Liver (tissue), 9 donors: ENCODE data around the gene NPC2. TPM values are rescaled to one million over a fixed set of nuclear protein-coding genes. Genes with fewer than 3 reads are reported as not detected.

ENCODE experiments used
- DNase-seq: peaks from one replicate; pipeline ENCODE4 v3.0.0-alpha.2; 2017; ENCODE audit warnings: low spot score
- H3K27ac ChIP-seq, 2 donors: one replicate each; pipeline ENCODE4 v1.7.0; 2013; ENCODE audit warnings: inconsistent platforms in 2 of 2, low read length in 2 of 2, control low read depth in 1 of 2, low read depth in 1 of 2, mild to moderate bottlenecking in 1 of 2
- H3K27me3 ChIP-seq, 4 donors: one replicate each; pipeline versions ENCODE4 v1.6.1 to v1.7.0; 2013; ENCODE audit warnings: low read length in 3 of 4, inconsistent platforms in 1 of 4, mild to moderate bottlenecking in 1 of 4, moderate library complexity in 1 of 4; ENCODE audit not compliant: control insufficient read depth in 4 of 4, insufficient read depth in 4 of 4
- H3K36me3 ChIP-seq, 4 donors: one replicate each; pipeline versions ENCODE4 v1.6.1 to v1.7.0; 2013; ENCODE audit warnings: low read length in 3 of 4, mild to moderate bottlenecking in 3 of 4, low read depth in 1 of 4, moderate library complexity in 1 of 4; ENCODE audit not compliant: control insufficient read depth in 4 of 4, insufficient read depth in 3 of 4
- H3K4me1 ChIP-seq, 4 donors: one replicate each; pipeline versions ENCODE4 v1.6.1 to v1.7.0; 2013; ENCODE audit warnings: low read length in 3 of 4, mild to moderate bottlenecking in 3 of 4, moderate library complexity in 1 of 4; ENCODE audit not compliant: control insufficient read depth in 4 of 4, insufficient read depth in 4 of 4
- H3K4me3 ChIP-seq, 3 donors: one replicate each; pipeline versions ENCODE4 v1.6.1 to v1.7.0; 2013; ENCODE audit warnings: low read length in 3 of 3, control low read depth in 1 of 3, low read depth in 1 of 3, mild to moderate bottlenecking in 1 of 3
- H3K9ac ChIP-seq, 2 donors: one replicate each; pipeline ENCODE4 v1.7.0; 2013; ENCODE audit warnings: low read length in 2 of 2, mild to moderate bottlenecking in 2 of 2, moderate library complexity in 2 of 2, control low read depth in 1 of 2, low read depth in 1 of 2
- H3K9me3 ChIP-seq, 4 donors: one replicate each; pipeline versions ENCODE4 v1.6.1 to v1.7.0; 2013; ENCODE audit warnings: low read length in 3 of 4; ENCODE audit not compliant: control insufficient read depth in 4 of 4
- ATF3 ChIP-seq: IDR thresholded peaks from 2 replicates; pipeline ENCODE4 v1.6.1; 2016; ENCODE audit warnings: antibody characterized with exemption
- EGR1 ChIP-seq, 2 donors: IDR thresholded peaks; 2 replicates each; pipeline ENCODE4 v1.6.1; 2016 to 2018; ENCODE audit warnings: antibody characterized with exemption in 2 of 2, low read depth in 2 of 2
- FOXA1 ChIP-seq: IDR thresholded peaks from 2 replicates; pipeline ENCODE4 v1.6.1; 2016; ENCODE audit warnings: antibody characterized with exemption
- FOXA2 ChIP-seq: IDR thresholded peaks from 2 replicates; pipeline ENCODE4 v1.6.1; 2016; ENCODE audit warnings: antibody characterized with exemption
- GABPA ChIP-seq, 2 donors: IDR thresholded peaks in 1 of 2; conservative IDR thresholded peaks in 1 of 2; 2 replicates each; pipeline ENCODE4 v1.6.1; 2016; ENCODE audit warnings: antibody characterized with exemption in 2 of 2, mild to moderate bottlenecking in 1 of 2, moderate library complexity in 1 of 2
- HNF4A ChIP-seq, 2 donors: conservative IDR thresholded peaks; 2 replicates each; pipeline ENCODE4 v1.6.1; 2016; ENCODE audit warnings: antibody characterized with exemption in 2 of 2, mild to moderate bottlenecking in 2 of 2
- HNF4G ChIP-seq: IDR thresholded peaks from 2 replicates; pipeline ENCODE4 v1.6.1; 2016; ENCODE audit warnings: antibody characterized with exemption
- JUND ChIP-seq, 2 donors: IDR thresholded peaks; 2 replicates each; pipeline ENCODE4 v1.6.1; 2016; ENCODE audit warnings: antibody characterized with exemption in 2 of 2
- MAX ChIP-seq: IDR thresholded peaks from 2 replicates; pipeline ENCODE4 v1.6.1; 2016; ENCODE audit warnings: antibody characterized with exemption
- NR2F2 ChIP-seq: IDR thresholded peaks from 2 replicates; pipeline ENCODE4 v1.6.1; 2016; ENCODE audit warnings: antibody characterized with exemption
- RAD21 ChIP-seq, 2 donors: IDR thresholded peaks; 2 replicates each; pipeline ENCODE4 v1.6.1; 2016; ENCODE audit warnings: antibody characterized with exemption in 2 of 2, mild to moderate bottlenecking in 2 of 2
- REST ChIP-seq: IDR thresholded peaks from 2 replicates; pipeline ENCODE4 v1.6.1; 2016; ENCODE audit warnings: antibody characterized with exemption, mild to moderate bottlenecking
- SP1 ChIP-seq: IDR thresholded peaks from 2 replicates; pipeline ENCODE4 v1.6.1; 2018; ENCODE audit warnings: antibody characterized with exemption, mild to moderate bottlenecking
- TAF1 ChIP-seq: conservative IDR thresholded peaks from 2 replicates; pipeline ENCODE4 v1.6.1; 2016; ENCODE audit warnings: antibody characterized with exemption, mild to moderate bottlenecking
- YY1 ChIP-seq: IDR thresholded peaks from 2 replicates; pipeline ENCODE4 v1.6.1; 2016; ENCODE audit warnings: antibody characterized with exemption, mild to moderate bottlenecking
- ZBTB33 ChIP-seq: IDR thresholded peaks from 2 replicates; pipeline ENCODE4 v1.6.1; 2016; ENCODE audit warnings: antibody characterized with exemption
- WGBS: extraction: QIAGEN DNeasy Blood & Tissue Kit; methylation state at CpG from one replicate; pipeline ENCODE4 v1.1.7; 2013; 5-methylcytosine and 5-hydroxymethylcytosine counted together
- polyA plus RNA-seq, 2 donors: library from polyadenylated mRNA; stranded (reverse) in 1 of 2; unstranded in 1 of 2; fragments of 200-250 nt in 1 of 2; fragments of >200 nt in 1 of 2; fragmentation: Nextera tagmentation in 1 of 2; extraction: Ambion mirVana in 1 of 2; gene quantifications; one replicate each; pipeline versions ENCODE4 v1.2.1 to v1.2.3, GENCODE V29; 2013 to 2015
- total RNA-seq, 2 donors: library from RNA; depleted of rRNA; stranded (reverse); fragments of >200 nt; gene quantifications; one replicate each; pipeline ENCODE4 v1.2.3, GENCODE V29; 2014
- donor health status: healthy.
- donor health status: healthy.
- donor health status: healthy.
- donor health status: healthy.
- donor health status: healthy.

The NPC2 gene
- total and polyA plus RNA-seq, 4 donors: 69.7 to 133 (median 105) TPM

GRCh38 chr14:74474376-74474775, 18.7 kb downstream of the NPC2 start:
- H3K4me1 ChIP-seq: no peaks in the 10 kb centered on the region
- no peak for DNase-seq
- no peak overlapping the region for H3K4me3 ChIP-seq
- no peaks in the 10 kb centered on the region for H3K27me3 ChIP-seq
- no peak overlapping the region for H3K27ac ChIP-seq
- peaks cover under 1 to 13% (median 4%) of the 10 kb centered on the region in 4 donors for H3K36me3 ChIP-seq
- H3K9ac ChIP-seq: no peak overlapping the region
- WGBS: 83% methylated on average over 2 of the region's 2 CpGs
- H3K9me3 ChIP-seq: no peaks in the 10 kb centered on the region
- no peak for TF ChIP-seq ZBTB33
- TF ChIP-seq HNF4G: no peak
- no peak for TF ChIP-seq TAF1
- no peak for TF ChIP-seq FOXA2
- TF ChIP-seq GABPA (IDR thresholded peaks at IDR 0.05 in 1 of 2, conservative IDR thresholded peaks at IDR 0.05 in 1 of 2): no peak
- no peak for TF ChIP-seq JUND (IDR thresholded peaks at IDR 0.05)
- no peak for TF ChIP-seq SP1
- no peak for TF ChIP-seq MAX
- no peak for TF ChIP-seq EGR1 (IDR thresholded peaks at IDR 0.05; ENCODE audit: low read depth in 2 of 2)
- no peak for TF ChIP-seq REST
- TF ChIP-seq RAD21 (IDR thresholded peaks at IDR 0.05): no peak
- TF ChIP-seq ATF3: no peak
- no peak for TF ChIP-seq FOXA1
- TF ChIP-seq YY1: no peak
- no peak for TF ChIP-seq NR2F2

- H3K9me3 ChIP-seq: no peaks in the 10 kb centered on the region
- no peaks in the 10 kb centered on the region for H3K27me3 ChIP-seq
- H3K4me1 ChIP-seq: no peaks in the 10 kb centered on the region
- H3K36me3 ChIP-seq: peaks cover 0 to 13% (median 2%) of the 10 kb centered on the region in 4 donors
- H3K9ac ChIP-seq: no peak overlapping the region
- TF ChIP-seq RAD21 (IDR thresholded peaks at IDR 0.05): no peak
- no peak for TF ChIP-seq SP1
- no peak for TF ChIP-seq JUND (IDR thresholded peaks at IDR 0.05)
- TF ChIP-seq FOXA1: no peak
- no peak for TF ChIP-seq HNF4A (conservative IDR thresholded peaks at IDR 0.05)
- no peak for TF ChIP-seq EGR1 (IDR thresholded peaks at IDR 0.05; ENCODE audit: low read depth in 2 of 2)
- TF ChIP-seq TAF1: no peak
- no peak overlapping the region for H3K4me3 ChIP-seq
- 89% methylated on average over 2 of the region's 2 CpGs for WGBS
- DNase-seq: no peak
- H3K27ac ChIP-seq: no peak overlapping the region
These were observed 20.5 kb downstream of the NPC2 start for GRCh38 chr14:74472601-74473000.
